OCI-LY1 (cell line): ENCODE results near the gene RAP2C.
"Not testable (repeated sequence)": the region's sequence is repeated elsewhere in the genome, so short reads cannot be mapped to it uniquely, and the experiment has no call there.

Experiments used
- H2AFZ ChIP-seq: fragments of 200-600 bp; sonication (generic), shearing (Covaris generic); 2 replicates; pipeline ENCODE4 v1.6.0; 2014; ENCODE audit warnings: antibody characterized with exemption, mild to moderate bottlenecking, low read length
- H3F3A ChIP-seq: fragments of 200-600 bp; sonication (generic), shearing (Covaris generic); 2 replicates; pipeline ENCODE4 v1.6.0; 2014; ENCODE audit warnings: mild to moderate bottlenecking, antibody characterized with exemption, low read length, moderate library complexity; ENCODE audit not compliant: insufficient read depth
- H3K27ac ChIP-seq: fragments of 200-600 bp; sonication (generic); 2 replicates; pipeline ENCODE4 v1.5.1; 2014; ENCODE audit warnings: low read length, mixed run types, mild to moderate bottlenecking, low read depth; ENCODE audit not compliant: poor library complexity, severe bottlenecking
- H3K27me3 ChIP-seq: fragments of 200-600 bp; sonication (generic); 2 replicates; pipeline ENCODE4 v1.6.0; 2014; ENCODE audit warnings: antibody characterized with exemption, mild to moderate bottlenecking, low read length, moderate library complexity; ENCODE audit not compliant: insufficient read depth
- H3K36me3 ChIP-seq: fragments of 200-600 bp; sonication (generic); 2 replicates; pipeline ENCODE4 v1.6.1; 2014; ENCODE audit warnings: mild to moderate bottlenecking, antibody characterized with exemption, low read length, moderate library complexity, mixed read lengths; ENCODE audit not compliant: insufficient read depth
- H3K4me1 ChIP-seq: fragments of 200-600 bp; sonication (generic); 2 replicates; pipeline ENCODE4 v1.5.1; 2014; ENCODE audit warnings: mild to moderate bottlenecking, low read length, moderate library complexity; ENCODE audit not compliant: insufficient read depth, severe bottlenecking
- H3K4me2 ChIP-seq: fragments of 200-600 bp; sonication (generic), shearing (Covaris generic); 2 replicates; pipeline ENCODE4 v1.6.1; 2014; ENCODE audit warnings: low read length
- H3K4me3 ChIP-seq: fragments of 200-600 bp; sonication (generic); 2 replicates; pipeline ENCODE4 v1.5.1; 2014; ENCODE audit warnings: low read length, low read depth, mild to moderate bottlenecking, mixed read lengths; ENCODE audit not compliant: poor library complexity, severe bottlenecking
- H3K79me2 ChIP-seq: fragments of 200-600 bp; shearing (Covaris generic); 2 replicates; pipeline ENCODE4 v1.6.1; 2016; ENCODE audit warnings: mixed run types, low read length, mixed read lengths; ENCODE audit not compliant: insufficient read depth
- H3K9ac ChIP-seq: fragments of 200-600 bp; sonication (generic), shearing (Covaris generic); 2 replicates; pipeline ENCODE4 v1.6.1; 2014; ENCODE audit warnings: mild to moderate bottlenecking, low read length, mixed read lengths
- H3K9me2 ChIP-seq: fragments of 200-600 bp; sonication (generic), shearing (Covaris generic); 2 replicates; pipeline ENCODE4 v1.6.1; 2014; ENCODE audit warnings: low read depth, mild to moderate bottlenecking, low read length, mixed read lengths
- H3K9me3 ChIP-seq: fragments of 200-600 bp; shearing (Covaris generic); 2 replicates; pipeline ENCODE4 v1.6.1; 2014; ENCODE audit warnings: low read length, mixed read lengths
- H4K20me1 ChIP-seq: fragments of 200-600 bp; sonication (generic), shearing (Covaris generic); 2 replicates; pipeline ENCODE4 v1.6.0; 2016; ENCODE audit warnings: mild to moderate bottlenecking, low read length; ENCODE audit not compliant: insufficient read depth
- EZH2 ChIP-seq: fragments of 200-600 bp; sonication (generic), shearing (Covaris generic); IDR thresholded peaks from 2 replicates; pipeline ENCODE4 v1.8.0; 2017; ENCODE audit warnings: borderline replicate concordance, mixed run types, mild to moderate bottlenecking, antibody characterized with exemption, low read length, moderate library complexity, mixed read lengths
- TF ChIP-seq, protein P1 (sequence below): fragments of 200-600 bp; sonication (generic), shearing (Covaris generic); IDR thresholded peaks from 2 replicates; pipeline ENCODE4 v1.5.1; 2017; ENCODE audit warnings: mild to moderate bottlenecking, antibody characterized with exemption, low read length, moderate library complexity, mixed read lengths

RAP2C gene

DNA sequence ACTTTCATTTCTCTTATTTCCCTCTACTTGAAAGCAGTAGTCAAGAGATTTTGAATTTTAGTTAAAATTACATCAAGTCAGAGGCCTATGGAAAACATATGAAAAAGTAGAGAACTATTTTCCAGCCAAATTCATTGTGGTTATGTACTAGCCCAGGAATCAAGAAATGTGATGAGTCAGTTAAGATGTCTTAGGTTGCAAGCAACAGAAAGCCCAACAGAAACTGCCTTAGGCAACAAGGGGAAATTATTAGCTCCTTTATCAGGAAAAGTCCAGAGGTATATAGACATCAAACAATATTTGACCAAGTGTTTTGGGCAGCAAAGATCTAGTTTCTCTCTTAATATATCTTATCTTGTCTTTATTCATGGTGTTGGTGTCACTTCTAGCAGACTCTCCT is 53.6 kb downstream of the RAP2C start:
- no peak overlapping the region for H3K9ac ChIP-seq
- no peaks in the 10 kb centered on the region for H3K9me2 ChIP-seq

DNA sequence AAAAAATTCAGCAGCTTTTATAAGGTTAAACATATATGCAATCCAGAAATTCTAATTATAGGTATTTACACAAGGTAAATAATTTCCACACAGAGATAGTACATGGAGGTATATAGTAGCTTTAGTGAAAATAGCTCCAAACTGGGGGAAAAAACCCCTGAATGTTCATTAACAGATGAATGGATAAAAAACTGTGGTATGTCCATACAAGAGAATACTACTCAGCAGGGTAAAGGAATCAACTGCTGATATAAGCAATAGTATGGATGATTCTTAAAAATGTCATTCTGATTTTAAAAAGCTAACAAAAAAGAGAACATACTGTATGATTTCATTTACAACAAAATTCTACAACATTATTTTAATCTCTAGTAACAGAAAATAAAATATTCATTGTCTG is 54.2 kb downstream of the RAP2C start:
- Histone ChIP-seq H3K27ac (no peak overlapping the region), H3K9me3 (no peaks in the 10 kb centered on the region), H3F3A (no peaks in the 10 kb centered on the region), H3K36me3 (no peaks in the 10 kb centered on the region), H3K4me3 (no peak overlapping the region), H2AFZ (no peak overlapping the region), H4K20me1 (no peaks in the 10 kb centered on the region), H3K9ac (no peak overlapping the region), H3K79me2 (no peaks in the 10 kb centered on the region), H3K9me2 (no peaks in the 10 kb centered on the region), H3K27me3 (no peaks in the 10 kb centered on the region), H3K4me1 (no peaks in the 10 kb centered on the region), H3K4me2 (no peak overlapping the region)
- TF ChIP-seq EZH2: no peak
- TF ChIP-seq, protein P1, sequence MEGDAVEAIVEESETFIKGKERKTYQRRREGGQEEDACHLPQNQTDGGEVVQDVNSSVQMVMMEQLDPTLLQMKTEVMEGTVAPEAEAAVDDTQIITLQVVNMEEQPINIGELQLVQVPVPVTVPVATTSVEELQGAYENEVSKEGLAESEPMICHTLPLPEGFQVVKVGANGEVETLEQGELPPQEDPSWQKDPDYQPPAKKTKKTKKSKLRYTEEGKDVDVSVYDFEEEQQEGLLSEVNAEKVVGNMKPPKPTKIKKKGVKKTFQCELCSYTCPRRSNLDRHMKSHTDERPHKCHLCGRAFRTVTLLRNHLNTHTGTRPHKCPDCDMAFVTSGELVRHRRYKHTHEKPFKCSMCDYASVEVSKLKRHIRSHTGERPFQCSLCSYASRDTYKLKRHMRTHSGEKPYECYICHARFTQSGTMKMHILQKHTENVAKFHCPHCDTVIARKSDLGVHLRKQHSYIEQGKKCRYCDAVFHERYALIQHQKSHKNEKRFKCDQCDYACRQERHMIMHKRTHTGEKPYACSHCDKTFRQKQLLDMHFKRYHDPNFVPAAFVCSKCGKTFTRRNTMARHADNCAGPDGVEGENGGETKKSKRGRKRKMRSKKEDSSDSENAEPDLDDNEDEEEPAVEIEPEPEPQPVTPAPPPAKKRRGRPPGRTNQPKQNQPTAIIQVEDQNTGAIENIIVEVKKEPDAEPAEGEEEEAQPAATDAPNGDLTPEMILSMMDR: no peak

More for the DNA sequence above, 53.6 kb downstream of the RAP2C start:
- Histone ChIP-seq H3K9me3 (no peaks in the 10 kb centered on the region), H3K4me3 (no peak overlapping the region), H3K4me2 (no peak overlapping the region), H4K20me1 (no peaks in the 10 kb centered on the region), H3K36me3 (no peaks in the 10 kb centered on the region), H3K27me3 (no peaks in the 10 kb centered on the region), H3K27ac (no peak overlapping the region), H3F3A (no peaks in the 10 kb centered on the region), H2AFZ (no peak overlapping the region), H3K79me2 (no peaks in the 10 kb centered on the region), H3K4me1 (no peaks in the 10 kb centered on the region)
- TF ChIP-seq EZH2: no peak
- TF ChIP-seq, protein P1: no peak

DNA sequence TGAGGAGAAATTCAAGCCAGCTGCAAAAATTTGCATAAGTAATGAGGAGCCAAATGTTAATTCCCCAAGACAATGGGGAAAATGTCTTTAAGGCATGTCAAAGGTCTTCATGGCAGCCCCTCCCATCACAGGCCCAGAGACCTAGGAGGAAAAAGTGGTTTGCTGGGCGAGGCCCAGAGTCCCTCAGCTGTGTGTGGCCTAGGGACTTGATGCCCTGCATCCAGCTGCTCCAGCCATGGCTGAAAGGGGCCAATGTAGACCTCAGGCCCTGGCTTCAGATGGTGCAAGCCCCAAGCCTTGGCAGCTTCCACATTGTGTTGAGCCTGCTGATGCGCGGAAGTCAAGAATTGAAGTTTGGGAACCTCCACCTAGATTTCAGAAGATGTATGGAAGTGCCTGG is 56.2 kb downstream of the RAP2C start:
- H3K9me2 ChIP-seq, H3K27me3 ChIP-seq, H3F3A ChIP-seq, H3K9me3 ChIP-seq, H4K20me1 ChIP-seq, H2AFZ ChIP-seq, H3K79me2 ChIP-seq, H3K4me3 ChIP-seq, H3K9ac ChIP-seq, H3K36me3 ChIP-seq, H3K4me2 ChIP-seq, H3K27ac ChIP-seq, H3K4me1 ChIP-seq: not testable (repeated sequence)

DNA sequence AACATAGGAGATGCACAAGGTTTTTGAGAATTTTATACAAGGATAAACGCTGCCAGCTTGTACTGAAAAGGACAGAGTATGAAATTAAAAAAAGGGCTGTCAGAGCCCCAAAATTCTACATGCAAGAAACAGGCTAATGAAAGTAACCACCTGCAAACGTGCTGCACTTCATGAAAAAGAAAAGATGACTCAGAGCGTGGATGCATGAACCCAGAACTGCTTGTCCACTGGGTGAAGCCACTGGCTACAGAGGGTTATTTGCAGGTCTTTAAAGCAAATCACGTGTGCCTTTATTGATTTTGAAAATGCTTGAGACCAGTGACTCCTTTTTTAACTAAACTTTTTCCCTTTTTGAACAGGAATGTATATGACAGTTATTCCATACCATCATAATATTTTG is 66.1 kb downstream of the RAP2C start:
- H3K9me2 ChIP-seq: no peaks in the 10 kb centered on the region
- no peak overlapping the region for H2AFZ ChIP-seq
- H3K9ac ChIP-seq: no peak overlapping the region
- TF ChIP-seq, protein P1: no peak
- no peak for TF ChIP-seq EZH2
- H3K36me3 ChIP-seq: no peaks in the 10 kb centered on the region
- no peaks in the 10 kb centered on the region for H3K9me3 ChIP-seq
- no peak overlapping the region for H3K4me3 ChIP-seq
- no peaks in the 10 kb centered on the region for H3F3A ChIP-seq
- H3K79me2 ChIP-seq: no peaks in the 10 kb centered on the region
- no peaks in the 10 kb centered on the region for H4K20me1 ChIP-seq
- H3K4me1 ChIP-seq: no peaks in the 10 kb centered on the region
- no peak overlapping the region for H3K4me2 ChIP-seq
- H3K27me3 ChIP-seq: no peaks in the 10 kb centered on the region
- no peak overlapping the region for H3K27ac ChIP-seq
